HG03139 (cell line): ENCODE data around the gene DIS3L2.
"Not testable (repeated sequence)": the region's sequence is repeated elsewhere in the genome, so short reads cannot be mapped to it uniquely, and the experiment has no call there.

Source experiments
- ATAC-seq: cut with Tn5 transposase; IDR thresholded peaks from one replicate; pipeline ENCODE4 v1.9.1; 2021; ENCODE audit not compliant: unreplicated experiment

DIS3L2 gene

DNA sequence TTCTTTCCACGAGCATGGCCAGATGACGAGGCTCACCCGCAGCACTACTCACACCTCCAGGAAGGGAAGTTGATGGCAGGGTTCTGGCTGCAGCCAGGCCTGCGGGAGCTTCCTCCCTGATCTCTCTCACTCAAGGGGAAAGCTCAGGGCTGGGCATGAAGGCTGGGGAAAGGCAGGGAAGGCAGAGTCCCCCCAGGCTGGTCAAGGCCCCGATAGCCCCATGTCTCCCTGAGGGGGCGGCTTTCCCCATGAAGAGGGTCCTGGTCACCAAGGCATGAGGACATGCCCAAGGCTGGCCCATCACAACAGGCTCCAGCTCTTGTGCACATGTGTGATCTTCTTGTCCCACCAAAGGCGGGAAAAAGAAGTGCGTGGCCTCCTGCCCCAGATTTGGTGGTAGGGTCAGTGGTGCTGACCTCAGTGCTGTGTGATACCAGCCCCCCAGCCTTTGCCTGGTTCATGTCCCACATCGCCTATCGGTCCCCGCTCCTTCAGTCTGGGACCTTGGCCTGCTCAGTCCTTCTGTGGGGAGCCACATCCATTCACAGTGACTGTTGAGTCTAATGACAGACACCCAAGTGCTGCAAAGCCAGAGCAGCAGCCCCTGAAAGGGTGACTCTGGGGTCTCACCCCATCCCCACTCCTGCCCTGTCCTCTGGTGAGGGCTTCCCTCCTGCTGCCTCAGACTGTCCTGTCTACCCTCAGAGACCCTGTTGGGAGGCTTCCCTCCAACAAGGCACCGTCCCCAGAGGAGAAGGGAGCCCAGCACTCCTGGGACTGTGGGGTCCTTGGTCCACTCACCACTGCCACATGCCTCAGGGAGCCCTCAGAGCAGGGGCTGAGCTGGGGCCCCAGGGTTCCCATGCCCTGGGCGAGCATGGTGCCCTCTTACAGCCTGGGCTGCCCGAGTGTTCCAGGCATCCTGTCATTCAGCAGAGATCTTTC is 367.3 kb downstream of the DIS3L2 start:
- no peak for ATAC-seq

DNA sequence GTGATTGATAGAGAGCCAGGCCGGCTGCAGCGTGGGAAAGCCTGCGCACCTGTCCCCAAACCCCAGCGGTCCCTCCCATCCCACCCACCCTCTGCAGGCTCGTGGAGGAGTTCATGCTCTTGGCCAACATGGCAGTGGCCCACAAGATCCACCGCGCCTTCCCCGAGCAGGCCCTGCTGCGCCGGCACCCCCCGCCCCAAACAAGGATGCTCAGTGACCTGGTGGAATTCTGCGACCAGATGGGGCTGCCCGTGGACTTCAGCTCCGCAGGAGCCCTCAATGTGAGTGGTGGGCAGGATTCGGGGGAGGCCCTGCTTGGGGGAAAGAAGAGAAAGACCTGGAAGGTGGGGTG is 368.2 kb downstream of the DIS3L2 start:
- no peak for ATAC-seq

GRCh38 chr2:232330068-232330999 is 368.8 kb downstream of the DIS3L2 start:
- no peak for ATAC-seq

- ATAC-seq = not testable (repeated sequence)
These were observed 369.5 kb downstream of the DIS3L2 start for GRCh38 chr2:232331061-232331460.

- not testable (repeated sequence) for ATAC-seq
These were observed 370.1 kb downstream of the DIS3L2 start for GRCh38 chr2:232331641-232332040.

DNA sequence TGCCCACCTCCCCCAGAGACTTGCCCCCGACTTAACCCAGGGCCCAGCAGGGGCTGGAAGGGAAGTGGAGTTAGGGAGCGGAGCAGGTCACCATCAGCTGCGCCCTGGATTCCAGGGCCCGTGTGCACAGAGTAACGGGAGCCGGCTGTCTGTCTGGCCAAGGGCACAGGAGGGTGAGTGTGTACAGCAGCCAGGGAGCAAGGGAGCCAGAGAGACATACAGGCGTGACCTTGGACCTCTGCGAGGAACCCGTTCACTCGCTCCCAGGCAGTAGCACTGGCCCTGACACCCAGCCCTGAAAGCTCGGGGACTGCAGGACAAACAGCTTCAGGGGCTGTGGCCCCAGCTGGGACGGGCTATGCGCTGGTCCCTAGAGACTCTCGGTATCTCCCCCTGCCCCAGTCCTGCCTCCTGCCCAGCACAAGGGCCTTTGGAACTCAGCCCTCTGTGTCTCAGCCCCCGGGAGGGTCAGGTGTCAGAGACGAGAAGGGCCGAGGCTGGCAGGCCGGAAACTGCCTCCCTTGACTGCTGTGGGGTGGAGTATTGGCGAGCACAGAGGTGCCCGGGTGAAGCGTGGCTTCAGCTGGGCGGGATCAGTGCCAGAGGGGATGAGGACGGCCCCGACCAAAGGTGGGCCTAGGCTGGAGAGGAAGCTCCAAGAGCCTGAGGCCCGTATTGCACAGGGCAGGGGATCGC is 370.9 kb downstream of the DIS3L2 start:
- ATAC-seq = not testable (repeated sequence)

GRCh38 chr2:232332940-232333259 is 371.4 kb downstream of the DIS3L2 start:
- no peak for ATAC-seq

DNA sequence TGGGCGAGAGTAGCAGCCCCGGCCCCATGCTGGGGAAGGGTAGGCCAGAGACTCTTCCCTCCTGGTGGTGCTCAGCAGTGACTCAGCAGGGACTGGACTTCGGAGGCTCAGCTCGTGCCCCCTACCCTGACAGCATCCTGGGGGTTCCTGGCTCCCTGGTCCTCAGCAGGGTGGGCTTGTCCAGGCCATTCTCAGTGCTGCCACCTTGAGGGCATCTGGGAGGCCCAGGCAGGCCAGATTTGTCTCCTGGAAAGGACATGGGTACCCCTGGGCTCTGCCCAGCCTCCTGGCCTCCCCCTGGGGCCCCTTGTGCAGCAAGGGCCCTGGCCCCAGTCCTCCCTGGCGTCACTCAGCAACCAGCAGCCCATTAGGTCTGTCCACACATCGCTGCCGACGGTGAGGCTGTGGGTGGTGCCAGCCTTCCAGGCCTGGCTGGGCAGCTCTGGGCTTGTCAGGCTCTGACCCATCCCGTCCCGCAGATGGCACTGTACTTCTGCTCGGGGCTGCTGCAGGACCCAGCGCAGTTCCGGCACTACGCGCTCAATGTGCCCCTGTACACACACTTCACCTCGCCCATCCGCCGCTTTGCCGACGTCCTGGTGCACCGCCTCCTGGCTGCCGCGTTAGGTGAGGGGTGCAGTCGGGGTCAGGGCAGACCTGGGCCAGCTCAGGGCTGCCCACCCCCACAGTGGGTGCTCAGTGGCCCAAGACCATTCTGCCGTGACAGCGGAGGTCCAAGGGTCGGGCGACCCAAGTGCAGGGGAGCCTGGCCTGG is 372.0 kb downstream of the DIS3L2 start:
- no peak for ATAC-seq

GRCh38 chr2:232334136-232334884 is 372.8 kb downstream of the DIS3L2 start:
- ATAC-seq = not testable (repeated sequence)

- not testable (repeated sequence) for ATAC-seq
These were observed 373.3 kb downstream of the DIS3L2 start for GRCh38 chr2:232334885-232335205.

DNA sequence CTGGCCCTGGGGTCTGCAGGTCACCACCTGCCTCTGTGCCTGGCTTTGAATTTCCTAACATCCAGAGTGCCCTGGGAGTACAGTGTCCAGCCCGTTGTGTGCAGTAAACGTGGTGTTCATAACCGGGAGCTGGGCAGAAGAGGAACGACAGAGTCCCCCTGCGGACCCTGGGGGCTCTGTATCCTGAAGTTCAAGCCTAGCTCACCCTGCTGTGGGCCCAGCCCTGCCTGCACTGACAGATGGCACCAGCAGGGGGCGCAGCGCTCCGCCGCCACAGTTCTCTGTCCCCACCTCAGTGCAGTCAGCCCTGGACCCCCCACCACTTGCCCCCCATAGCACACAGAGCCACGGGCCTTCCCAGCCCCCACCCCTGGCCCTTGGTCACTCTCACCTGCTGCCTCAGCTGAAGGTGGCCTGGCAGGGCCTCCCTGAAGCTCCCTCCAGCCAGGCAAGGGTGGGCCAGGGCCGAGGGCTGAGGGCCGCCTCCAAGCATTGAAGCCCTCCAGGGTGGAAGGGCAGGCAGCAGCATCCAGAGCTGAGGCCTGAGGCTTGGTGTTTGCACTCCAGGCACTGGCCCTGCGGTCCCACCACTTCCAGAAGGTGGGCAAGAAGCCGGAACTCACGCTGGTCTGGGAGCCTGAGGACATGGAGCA is 373.8 kb downstream of the DIS3L2 start:
- not testable (repeated sequence) for ATAC-seq

DNA sequence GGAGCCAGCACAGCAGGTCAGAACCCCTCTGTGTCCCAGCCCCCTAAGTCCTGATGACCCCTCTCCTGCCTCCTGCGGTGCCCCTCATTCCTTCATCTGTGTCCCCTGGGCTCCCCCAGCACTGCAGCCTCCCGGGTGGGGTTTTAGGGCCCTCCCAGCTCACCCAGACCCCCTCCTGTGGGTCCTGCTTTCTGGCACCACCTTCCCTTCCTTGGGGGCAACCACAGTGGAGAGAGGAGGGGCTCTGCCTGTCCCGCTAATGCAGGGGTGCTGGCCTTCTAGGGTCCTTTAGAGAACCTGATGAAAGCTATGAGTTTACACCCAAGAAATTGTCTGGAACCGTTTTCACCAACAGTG is 374.3 kb downstream of the DIS3L2 start:
- ATAC-seq = no peak

DNA sequence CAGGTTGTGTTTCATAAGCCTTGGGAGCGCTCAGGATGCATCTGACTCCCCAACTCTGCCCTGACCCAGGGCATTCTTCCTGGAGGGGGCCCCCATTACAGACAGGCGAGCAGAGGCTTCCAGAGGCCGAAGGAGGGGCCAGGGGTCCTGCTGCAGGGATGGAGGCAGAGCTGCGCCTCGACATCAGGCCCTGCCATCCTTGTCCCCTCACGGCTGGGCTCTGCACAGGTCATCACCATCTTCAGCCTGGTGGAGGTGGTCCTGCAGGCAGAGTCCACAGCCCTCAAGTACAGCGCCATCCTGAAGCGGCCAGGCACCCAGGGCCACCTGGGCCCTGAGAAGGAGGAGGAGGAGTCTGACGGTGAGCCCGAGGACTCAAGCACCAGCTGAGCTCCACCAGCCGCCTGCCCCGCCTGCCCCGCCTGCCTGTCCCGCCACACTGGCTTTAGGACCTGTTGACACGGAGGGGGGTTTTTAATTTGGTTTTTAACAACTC is 374.8 kb downstream of the DIS3L2 start:
- no peak for ATAC-seq

DNA sequence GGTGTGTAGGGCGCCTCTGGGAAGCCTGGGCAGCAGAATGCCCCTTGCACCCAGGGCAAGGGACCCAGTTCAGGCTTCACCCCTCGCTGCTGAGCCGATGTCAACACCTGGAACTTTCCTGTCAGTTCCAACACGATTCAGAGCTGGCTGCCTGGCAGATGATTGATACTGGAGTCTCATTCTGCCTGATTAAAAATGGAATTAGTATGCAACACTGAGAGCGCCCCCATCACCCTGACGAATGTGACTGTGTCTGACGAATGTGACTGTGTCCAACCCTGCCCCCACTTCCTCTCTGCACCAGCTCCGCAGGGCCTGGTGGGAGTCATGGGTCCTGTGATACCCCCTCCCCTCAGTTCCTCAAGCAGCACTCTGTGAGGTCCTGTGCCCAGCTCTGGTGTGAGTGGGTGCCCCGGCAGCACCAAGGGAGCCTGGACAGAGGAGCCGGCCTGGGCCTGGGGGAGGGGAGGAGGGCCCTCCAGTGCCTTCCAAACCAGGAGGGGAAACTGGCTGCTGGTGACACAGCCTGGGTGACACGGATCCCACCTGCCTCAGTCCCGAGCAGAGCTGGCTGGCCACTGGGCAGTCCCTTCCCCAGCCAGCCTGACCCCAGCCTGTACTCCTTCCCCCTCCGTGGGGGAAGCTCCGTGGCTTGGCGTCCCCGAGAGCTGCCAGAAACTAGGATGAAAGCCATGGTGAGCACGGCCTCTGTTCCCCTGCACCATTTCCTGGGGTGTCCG is 375.6 kb downstream of the DIS3L2 start:
- ATAC-seq = no peak

- ATAC-seq = not testable (repeated sequence)
These were observed 376.7 kb downstream of the DIS3L2 start for GRCh38 chr2:232338094-232338758.

- no peak for ATAC-seq
These were observed 377.2 kb downstream of the DIS3L2 start for GRCh38 chr2:232338759-232339106.

DNA sequence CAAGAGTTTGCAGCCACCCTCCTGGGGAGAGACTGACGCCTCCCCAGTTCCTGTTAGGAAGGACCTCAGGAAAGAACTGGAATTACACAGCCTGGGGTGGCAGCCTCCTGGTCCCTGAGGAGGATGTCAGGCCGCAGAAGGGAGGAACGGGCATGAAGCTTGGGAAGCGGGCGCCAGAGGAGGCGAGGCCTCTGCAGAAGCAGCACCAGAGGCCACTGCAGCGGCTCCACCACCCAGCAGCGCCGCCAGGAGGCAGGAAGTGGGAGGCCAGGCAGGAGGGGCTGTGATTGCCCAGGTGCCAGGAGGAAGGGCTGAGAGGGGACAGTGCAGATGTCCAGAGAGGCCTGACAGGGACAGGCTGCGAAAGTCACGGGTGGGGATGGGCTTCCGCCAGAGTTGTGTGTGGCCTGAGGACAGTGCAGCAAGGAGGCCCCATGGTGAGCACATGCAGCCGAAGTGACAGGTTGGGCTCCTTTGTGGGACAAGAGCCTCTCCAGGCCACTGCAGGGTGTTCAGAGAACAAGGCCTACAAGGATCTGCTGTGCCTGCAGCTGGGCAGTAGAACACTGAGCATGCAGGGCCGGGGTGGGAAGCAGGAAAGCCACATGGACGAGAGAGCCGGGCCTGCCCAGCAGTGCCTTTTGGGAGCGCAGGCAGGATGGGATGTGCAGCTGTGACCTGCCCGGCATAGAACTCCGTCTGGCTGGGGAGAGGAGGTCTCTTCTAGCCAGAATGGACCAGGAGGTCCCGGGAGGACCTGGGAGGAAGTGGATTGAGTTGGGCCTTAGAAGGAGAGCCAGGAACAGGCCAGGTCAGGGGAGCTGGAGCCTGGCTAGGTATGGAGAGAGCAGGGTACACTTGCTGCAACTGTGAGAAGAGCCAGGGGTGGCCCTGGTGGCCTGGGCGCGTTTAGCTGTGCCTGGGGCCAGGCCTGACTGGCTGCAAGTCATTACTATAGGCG is 377.9 kb downstream of the DIS3L2 start:
- ATAC-seq = no peak
